A549 treated with ZK216348 at 1 μM for 4 hours (cell line): ENCODE measurements around the gene CERS6. TPM values are rescaled to one million over a fixed set of nuclear protein-coding genes. Genes with fewer than 3 reads are reported as not detected.

Source experiments
- total RNA-seq: library from RNA; stranded (reverse); fragments of 200-300 nt; extraction: Qiagen RNA extraction; gene quantifications from 5 replicates; pipeline ENCODE4 v1.2.3, GENCODE V29; 2022; ENCODE audit warnings: low read depth

CERS6 gene, protein sequence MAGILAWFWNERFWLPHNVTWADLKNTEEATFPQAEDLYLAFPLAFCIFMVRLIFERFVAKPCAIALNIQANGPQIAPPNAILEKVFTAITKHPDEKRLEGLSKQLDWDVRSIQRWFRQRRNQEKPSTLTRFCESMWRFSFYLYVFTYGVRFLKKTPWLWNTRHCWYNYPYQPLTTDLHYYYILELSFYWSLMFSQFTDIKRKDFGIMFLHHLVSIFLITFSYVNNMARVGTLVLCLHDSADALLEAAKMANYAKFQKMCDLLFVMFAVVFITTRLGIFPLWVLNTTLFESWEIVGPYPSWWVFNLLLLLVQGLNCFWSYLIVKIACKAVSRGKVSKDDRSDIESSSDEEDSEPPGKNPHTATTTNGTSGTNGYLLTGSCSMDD
- total RNA-seq: 9.5 to 18.4 TPM (median 16.2 TPM) in 5 replicates

DNA sequence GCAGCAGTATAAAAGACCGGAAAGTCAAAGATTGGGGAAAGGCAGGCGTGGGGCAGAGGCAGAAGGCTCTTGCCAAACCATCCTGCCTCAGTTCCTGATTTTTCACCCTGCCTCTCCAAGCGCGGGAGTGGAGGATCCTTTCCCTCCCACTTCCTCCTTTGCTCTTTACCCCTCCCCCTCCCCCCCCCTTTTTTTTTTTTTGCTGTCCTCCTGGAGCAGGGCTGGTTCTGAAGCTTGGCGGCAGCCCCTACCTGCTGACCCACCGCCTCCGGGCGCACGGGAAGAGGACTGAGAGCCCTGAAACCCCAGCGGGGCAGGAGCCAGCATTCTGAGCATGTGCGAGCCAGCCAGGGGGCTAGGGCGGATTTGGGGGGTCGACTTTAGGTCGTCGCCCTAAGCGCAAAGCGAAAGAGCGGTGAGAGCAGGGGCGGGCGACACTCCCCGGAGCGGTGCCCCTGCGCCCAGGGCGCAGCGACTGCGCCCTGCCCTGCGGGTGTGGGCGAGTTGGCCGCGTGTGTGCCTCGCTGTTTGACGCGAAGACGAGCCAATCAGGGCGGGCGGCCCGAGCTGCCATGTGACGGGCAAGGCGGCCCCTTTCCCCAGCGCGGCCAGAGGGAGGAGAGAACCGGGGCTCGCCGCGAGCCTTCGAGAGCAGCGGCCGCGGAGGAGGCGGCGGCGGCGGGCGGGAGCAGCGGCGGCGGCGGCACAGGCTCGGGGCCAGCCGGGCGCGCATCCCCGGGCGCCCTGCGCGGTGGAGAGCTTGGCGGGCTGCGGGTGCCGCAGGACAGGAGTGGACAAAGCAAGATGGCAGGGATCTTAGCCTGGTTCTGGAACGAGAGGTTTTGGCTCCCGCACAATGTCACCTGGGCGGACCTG, at the start of gene CERS6:
CERS6 (plus strand) TSS at position 628 of the 876 bp plus-strand sequence; CDS start at position 805, 177 bp downstream.

DNA sequence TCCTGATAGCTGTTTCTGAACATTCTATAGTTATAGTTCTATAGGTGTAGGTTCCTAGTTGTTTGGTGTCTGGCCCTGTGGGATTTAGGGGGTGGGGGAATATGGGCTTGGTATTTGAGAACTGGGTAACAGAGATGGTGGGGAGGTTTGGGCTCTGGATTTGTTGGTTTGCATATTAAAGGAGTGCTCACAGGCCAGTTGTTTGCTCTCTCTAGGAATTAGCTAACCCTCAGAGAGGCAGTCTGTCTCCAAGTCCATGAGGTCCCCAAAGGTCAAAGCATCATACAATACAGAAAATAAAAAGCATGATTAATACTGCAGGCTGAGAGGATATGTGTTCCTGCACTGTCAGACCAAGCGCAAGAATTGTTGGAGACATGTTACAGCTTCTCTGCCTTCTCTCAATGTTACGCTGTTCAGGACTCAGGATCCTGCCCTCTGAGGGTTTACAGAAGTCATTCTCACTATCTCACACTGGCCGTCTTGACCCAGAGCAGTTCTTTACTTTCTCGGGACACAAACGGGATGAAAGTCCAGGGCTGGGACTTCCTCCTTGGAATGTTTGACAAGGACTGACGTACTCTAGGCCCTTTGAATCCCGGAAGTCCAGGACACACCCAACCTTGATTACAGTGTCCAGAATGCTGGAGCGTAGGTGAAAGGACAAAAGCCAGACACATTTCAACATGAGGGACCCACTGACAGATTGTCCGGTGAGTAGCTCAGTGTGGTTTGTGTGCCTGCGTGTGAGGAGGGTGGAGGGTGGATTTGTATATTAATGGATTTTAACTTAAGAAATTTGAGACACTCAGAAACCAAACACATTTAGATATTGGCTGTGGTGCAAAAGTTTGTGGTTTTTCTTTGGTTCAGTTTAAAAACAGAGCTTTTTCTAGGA, 346.1 kb downstream of the CERS6 start, which contains the start of gene NOSTRIN:
NOSTRIN (plus strand) TSS at position 677 of the 898 bp plus-strand sequence; CDS start at position 687, 10 bp downstream.

Other genes starting within 250 kb of the CERS6 start
- gene STK39, start 208.7 kb upstream of the CERS6 start, total RNA-seq: 11.4 to 23.9 TPM (median 18.3 TPM) in 5 replicates